Measurements from ENCODE around the gene SAMD14. TPM values are rescaled to one million over a fixed set of nuclear protein-coding genes. Genes with fewer than 3 reads are reported as not detected.

SAMD14 gene
- total RNA-seq, 1 donor from 2014 or later: 21.5 TPM

- Histone ChIP-seq H3K27me3 (no peaks in the 10 kb centered on the region), H3K4me3 (no peak overlapping the region), H3K27ac (peak overlapping the region; percentile 82), H3K4me1 (peaks cover 34% of the 10 kb centered on the region), H3K36me3 (no peaks in the 10 kb centered on the region), H3K9me3 (no peaks in the 10 kb centered on the region)
- TF ChIP-seq, protein P1, sequence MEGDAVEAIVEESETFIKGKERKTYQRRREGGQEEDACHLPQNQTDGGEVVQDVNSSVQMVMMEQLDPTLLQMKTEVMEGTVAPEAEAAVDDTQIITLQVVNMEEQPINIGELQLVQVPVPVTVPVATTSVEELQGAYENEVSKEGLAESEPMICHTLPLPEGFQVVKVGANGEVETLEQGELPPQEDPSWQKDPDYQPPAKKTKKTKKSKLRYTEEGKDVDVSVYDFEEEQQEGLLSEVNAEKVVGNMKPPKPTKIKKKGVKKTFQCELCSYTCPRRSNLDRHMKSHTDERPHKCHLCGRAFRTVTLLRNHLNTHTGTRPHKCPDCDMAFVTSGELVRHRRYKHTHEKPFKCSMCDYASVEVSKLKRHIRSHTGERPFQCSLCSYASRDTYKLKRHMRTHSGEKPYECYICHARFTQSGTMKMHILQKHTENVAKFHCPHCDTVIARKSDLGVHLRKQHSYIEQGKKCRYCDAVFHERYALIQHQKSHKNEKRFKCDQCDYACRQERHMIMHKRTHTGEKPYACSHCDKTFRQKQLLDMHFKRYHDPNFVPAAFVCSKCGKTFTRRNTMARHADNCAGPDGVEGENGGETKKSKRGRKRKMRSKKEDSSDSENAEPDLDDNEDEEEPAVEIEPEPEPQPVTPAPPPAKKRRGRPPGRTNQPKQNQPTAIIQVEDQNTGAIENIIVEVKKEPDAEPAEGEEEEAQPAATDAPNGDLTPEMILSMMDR (IDR thresholded peaks at IDR 0.05): no peak
- intact Hi-C loops (cut with DNase I): no loop called here
- ATAC-seq (no peak), DNase-seq (no peak)
These were observed 22.8 kb upstream of the SAMD14 start for GRCh38 chr17:50152736-50153135.

DNA sequence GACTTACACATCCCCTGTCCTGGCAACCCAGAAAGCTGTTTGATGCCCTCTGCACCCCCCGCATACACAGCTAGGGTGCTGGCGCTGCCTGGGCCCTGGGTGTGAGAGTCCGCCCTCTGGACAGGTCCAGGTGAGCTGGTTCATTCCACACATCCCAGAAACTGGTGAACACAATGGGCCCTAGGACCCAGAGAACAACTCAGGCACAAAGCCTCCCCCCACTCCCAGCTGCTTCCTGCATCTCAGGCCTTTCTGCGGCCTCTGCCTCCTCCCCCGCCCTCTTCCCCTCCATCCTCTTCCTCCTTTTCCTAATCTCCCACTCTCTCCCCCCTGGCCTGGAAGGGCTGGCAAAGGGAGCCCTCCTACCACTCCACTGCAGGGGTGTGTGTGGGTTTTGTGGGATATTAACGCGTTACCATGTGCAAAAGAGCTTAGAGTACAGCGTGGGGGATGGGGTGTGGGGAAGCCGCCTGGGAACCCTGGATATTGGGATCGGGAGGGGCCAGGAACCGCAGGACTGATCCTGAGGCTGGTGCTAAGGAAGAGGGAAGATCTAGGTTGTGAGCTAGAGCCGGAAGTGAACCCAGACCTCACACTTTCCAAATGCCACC is 22.1 kb upstream of the SAMD14 start:
- TF ChIP-seq, protein P1 (IDR thresholded peaks at IDR 0.05): no peak
- H3K36me3 ChIP-seq: no peaks in the 10 kb centered on the region
- ATAC-seq: peak; percentile 78
- H3K4me3 ChIP-seq: peak overlapping the region; percentile 84
- H3K4me1 ChIP-seq: peaks cover 39% of the 10 kb centered on the region
- H3K9me3 ChIP-seq: no peaks in the 10 kb centered on the region
- no peaks in the 10 kb centered on the region for H3K27me3 ChIP-seq
- DNase-seq: peak; percentile 87
- intact Hi-C loops (cut with DNase I): no loop called here
- peak overlapping the region; percentile 82 for H3K27ac ChIP-seq

- TF ChIP-seq, protein P1 (IDR thresholded peaks at IDR 0.05): peak; percentile 55
- peak; percentile 82 for ATAC-seq
- H3K4me1 ChIP-seq: peaks cover 47% of the 10 kb centered on the region
- intact Hi-C loops (cut with DNase I): no loop called here
- peak; percentile 95 for DNase-seq
- no peaks in the 10 kb centered on the region for H3K9me3 ChIP-seq
- H3K27me3 ChIP-seq: no peaks in the 10 kb centered on the region
- no peaks in the 10 kb centered on the region for H3K36me3 ChIP-seq
- peak overlapping the region; percentile 82 for H3K27ac ChIP-seq
- H3K4me3 ChIP-seq: peak overlapping the region; percentile 84
These were observed 21.3 kb upstream of the SAMD14 start for GRCh38 chr17:50151041-50151936.

DNA sequence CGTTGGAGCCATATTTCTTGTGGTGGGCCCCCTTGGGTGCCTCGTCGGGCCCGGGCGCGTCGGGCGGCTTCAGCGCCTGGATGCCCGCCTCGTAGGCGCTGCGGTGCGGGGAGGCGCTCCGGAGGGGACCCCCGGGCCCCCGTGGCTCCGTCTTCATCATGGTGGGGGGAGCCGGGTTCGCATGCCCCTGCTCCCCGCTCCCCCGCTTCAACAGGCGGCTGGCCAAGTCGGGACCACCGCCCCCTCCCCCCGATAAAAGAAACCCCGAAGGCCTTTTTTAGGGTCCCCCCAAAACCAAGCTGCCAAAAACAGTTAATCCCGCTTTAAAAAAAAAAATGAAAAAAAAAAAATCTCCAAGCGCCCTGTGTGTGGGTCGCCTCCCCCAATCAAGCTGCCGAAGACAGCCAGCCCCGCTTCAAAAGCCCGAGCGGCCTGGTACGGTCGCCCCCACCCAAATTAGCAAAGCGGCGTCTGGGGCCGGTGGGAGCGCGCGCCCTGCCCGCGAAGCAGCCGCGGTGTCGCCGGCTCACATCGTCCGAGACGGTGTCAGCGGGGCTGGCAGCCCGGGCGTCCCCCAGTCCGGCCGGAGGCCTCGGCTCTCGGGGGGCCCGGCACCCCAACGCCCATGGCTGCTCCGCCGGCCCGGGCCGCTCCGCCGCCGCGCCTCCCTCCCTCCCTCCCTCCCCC is 20.5 kb upstream of the SAMD14 start, which contains the start of gene PPP1R9B:
TSS of gene PPP1R9B (minus strand) at position 324 of the 687 bp plus-strand sequence. CDS start at position 160, 164 bp downstream.
- no peaks in the 10 kb centered on the region for H3K9me3 ChIP-seq
- H3K4me1 ChIP-seq: peaks cover 52% of the 10 kb centered on the region
- peak within 1 kb of the TSS; percentile 84 for H3K4me3 ChIP-seq
- intact Hi-C loops (cut with DNase I): no loop called here
- H3K27me3 ChIP-seq: no peaks in the 10 kb centered on the region
- TF ChIP-seq, protein P1 (IDR thresholded peaks at IDR 0.05): no peak
- no peaks in the 10 kb centered on the region for H3K36me3 ChIP-seq
- H3K27ac ChIP-seq: peak within 1 kb of the TSS; percentile 82
- DNase-seq: no peak
- peak; percentile 0 for ATAC-seq

- peak; percentile 40 for ATAC-seq
- peaks cover 48% of the 10 kb centered on the region for H3K4me1 ChIP-seq
- TF ChIP-seq, protein P1 (IDR thresholded peaks at IDR 0.05): peak; percentile 5
These were observed 19.7 kb upstream of the SAMD14 start for GRCh38 chr17:50149417-50150353.

More at GRCh38 chr17:50149417-50150353, 19.7 kb upstream of the SAMD14 start:
- intact Hi-C loops (cut with DNase I): no loop called here
- DNase-seq: peak; percentile 86
- Histone ChIP-seq H3K4me3 (peak overlapping the region; percentile 84), H3K27ac (peak overlapping the region; percentile 82), H3K9me3 (no peaks in the 10 kb centered on the region), H3K36me3 (peaks cover 7% of the 10 kb centered on the region), H3K27me3 (no peaks in the 10 kb centered on the region)
